Measurements from ENCODE around the gene SAMSN1.

The SAMSN1 gene

GRCh38 chr21:14582934-14583628 lies 37.0 kb upstream of the SAMSN1 start:
- TF ChIP-seq CTCF (conservative IDR thresholded peaks at IDR 0.05; ENCODE audit: low read length), result no peak
- H3K4me3 ChIP-seq (ENCODE audit: low read length), result no peak overlapping the region

GRCh38 chr21:14581902-14582457 lies 35.9 kb upstream of the SAMSN1 start:
- H3K4me3 ChIP-seq (ENCODE audit: low read length), result no peak overlapping the region
- no peak for TF ChIP-seq CTCF (conservative IDR thresholded peaks at IDR 0.05; ENCODE audit: low read length)
- DNase-seq (ENCODE audit: low read depth), result no peak

More at GRCh38 chr21:14582934-14583628, 37.0 kb upstream of the SAMSN1 start:
- DNase-seq (ENCODE audit: low read depth), result no peak

- TF ChIP-seq CTCF (conservative IDR thresholded peaks at IDR 0.05; ENCODE audit: low read length), result no peak
- no peak overlapping the region for H3K4me3 ChIP-seq (ENCODE audit: low read length)
- DNase-seq (ENCODE audit: low read depth), result no peak
Measured at GRCh38 chr21:14573244-14573643, 27.1 kb upstream of the SAMSN1 start.

- no peak for TF ChIP-seq CTCF (conservative IDR thresholded peaks at IDR 0.05; ENCODE audit: low read length)
- H3K4me3 ChIP-seq (ENCODE audit: low read length), result no peak overlapping the region
- DNase-seq (ENCODE audit: low read depth), result no peak
Measured at GRCh38 chr21:14572204-14572780, 26.2 kb upstream of the SAMSN1 start.

GRCh38 chr21:14569868-14570267 lies 23.8 kb upstream of the SAMSN1 start:
- TF ChIP-seq CTCF (conservative IDR thresholded peaks at IDR 0.05; ENCODE audit: low read length), result no peak
- no peak for DNase-seq (ENCODE audit: low read depth)
- no peak overlapping the region for H3K4me3 ChIP-seq (ENCODE audit: low read length)

- no peak for TF ChIP-seq CTCF (conservative IDR thresholded peaks at IDR 0.05; ENCODE audit: low read length)
- DNase-seq (ENCODE audit: low read depth), result no peak
- H3K4me3 ChIP-seq (ENCODE audit: low read length), result no peak overlapping the region
Measured at GRCh38 chr21:14569026-14569621, 23.0 kb upstream of the SAMSN1 start.
